GM19025 (cell line): Measurements from ENCODE around the gene SYT13.

Experiments
- ATAC-seq: cut with Tn5 transposase; IDR thresholded peaks from one replicate; pipeline ENCODE4 v1.9.1; 2021; ENCODE audit warnings: mild to moderate bottlenecking, low read depth, moderate library complexity; ENCODE audit not compliant: unreplicated experiment

SYT13 gene

DNA sequence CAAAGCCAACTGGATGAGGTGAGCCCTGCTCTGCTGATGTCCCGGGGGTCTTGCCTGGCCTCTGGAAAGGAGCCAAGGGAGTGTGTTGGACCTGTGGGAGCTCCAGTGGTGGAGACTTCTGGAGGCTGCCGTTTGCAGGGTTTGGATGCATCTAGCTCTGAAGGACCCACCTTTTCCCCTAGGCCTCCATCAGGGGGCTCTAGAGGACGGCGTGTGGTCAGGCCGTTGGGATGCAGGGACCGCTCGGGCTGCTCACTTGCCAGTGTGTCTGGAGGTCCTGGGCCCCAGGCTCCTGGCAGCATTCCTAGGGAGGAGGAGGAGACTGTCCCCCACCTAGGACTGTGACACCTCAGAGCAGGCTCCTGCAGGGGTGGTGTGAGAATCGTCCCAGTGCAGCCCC, 81.4 kb downstream of the SYT13 start:
- ATAC-seq: no peak

DNA sequence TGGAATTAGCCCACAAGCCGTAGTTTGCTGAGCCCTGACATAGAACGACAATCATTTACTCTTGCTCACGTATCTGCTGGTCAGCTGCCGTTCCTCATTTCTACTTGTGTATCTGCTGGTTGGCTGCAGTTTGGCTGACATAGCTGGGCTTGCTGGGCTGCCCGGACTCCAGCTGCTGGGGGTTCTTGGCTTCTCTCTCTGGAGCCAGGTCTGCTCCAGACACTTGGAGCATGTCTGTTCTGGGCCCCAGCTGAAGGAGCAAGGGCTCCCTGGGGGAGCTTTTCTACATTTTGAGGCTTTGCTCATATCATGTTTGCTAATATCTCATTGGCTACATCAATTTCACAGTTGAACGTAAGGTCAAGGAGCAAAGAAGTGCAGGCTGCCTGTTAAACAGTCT, 92.4 kb downstream of the SYT13 start:
- ATAC-seq: no peak
